GM12878 (cell line): ENCODE data around the gene NUMB. TPM values are rescaled to one million over a fixed set of nuclear protein-coding genes. Genes with fewer than 3 reads are reported as not detected.
A peak's percentile ranks its signal among the peaks of the same experiment; 100 is the strongest.

Experiments
- ATAC-seq: fragments of 200-7000 bp; cut with Tn5 transposase; 3 replicates; pipeline ENCODE4 v1.9.1; 2020; ENCODE audit warnings: mild to moderate bottlenecking, moderate library complexity
- BruUV-seq: library from RNA; stranded (reverse); fragments of 400-500 nt; replicated peaks from 2 replicates; lab custom pipeline; 2021; lab: Mats Ljungman, UMichigan
- CTCF ChIA-PET: fragments of 300-600 bp; sonication (Branson Sonifier 250); formaldehyde crosslinking; extraction: SDS; loops from one replicate; lab custom pipeline; 2021; ENCODE audit warnings: inconsistent platforms; lab: Yijun Ruan, JAX
- POLR2A ChIA-PET: fragments of 350-600 bp; formaldehyde crosslinking; extraction: SDS; loops from one replicate; lab custom pipeline; 2021; ENCODE audit warnings: inconsistent platforms; lab: Charles Lee
- RAD21 ChIA-PET: fragments of 300-600 bp; sonication (Branson Sonifier 250); formaldehyde crosslinking; loops from one replicate; lab custom pipeline; 2023; ENCODE audit warnings: antibody characterized with exemption; ENCODE audit not compliant: unreplicated experiment; lab: Charles Lee
- SMC1A ChIA-PET: fragments of 300-600 bp; sonication (Branson Sonifier 250); formaldehyde crosslinking; loops from one replicate; lab custom pipeline; 2023; ENCODE audit not compliant: unreplicated experiment, uncharacterized antibody; lab: Charles Lee
- DNase-seq: peaks from one replicate; pipeline ENCODE4 v3.0.0-alpha.2; 2011; ENCODE audit warnings: low read depth, low spot score
- FAIRE-seq: peaks from 3 replicates; lab custom pipeline; 2011; peaks lifted over from hg19 to GRCh38; lab: Jason Lieb, UNC
- H2AFZ ChIP-seq: 2 replicates; pipeline ENCODE4 v1.6.0; 2011; ENCODE audit warnings: low read depth, low read length, control low read depth; ENCODE audit not compliant: control insufficient read depth
- H3K27ac ChIP-seq: 2 replicates; pipeline ENCODE4 v1.5.1; 2011; ENCODE audit warnings: control low read depth; ENCODE audit not compliant: control insufficient read depth, insufficient read depth
- H3K27me3 ChIP-seq, 2 experiments: replicated peaks in 1 of 2; 2 replicates each; pipeline versions ENCODE4 v1.6.0 to v1.6.1; 2011; ENCODE audit warnings: low read length in 1 of 2; ENCODE audit not compliant: control insufficient read depth in 2 of 2, insufficient read depth in 2 of 2
- H3K36me3 ChIP-seq, 2 experiments: 2 replicates each; pipeline ENCODE4 v1.5.1; 2011; ENCODE audit warnings: low read length in 1 of 2; ENCODE audit not compliant: control insufficient read depth in 2 of 2, insufficient read depth in 2 of 2
- H3K4me1 ChIP-seq: 2 replicates; pipeline ENCODE4 v1.6.1; 2011; ENCODE audit warnings: mild to moderate bottlenecking, low read length, moderate library complexity, mixed read lengths; ENCODE audit not compliant: control insufficient read depth, insufficient read depth
- H3K4me2 ChIP-seq: 2 replicates; pipeline ENCODE4 v1.6.0; 2011; ENCODE audit warnings: control low read depth; ENCODE audit not compliant: control insufficient read depth, insufficient read depth
- H3K4me3 ChIP-seq: fragments of 200-600 bp; sonication (generic); 2 replicates; pipeline ENCODE4 v1.5.1; 2016
- H3K79me2 ChIP-seq: 2 replicates; pipeline ENCODE4 v1.6.0; 2011; ENCODE audit warnings: low read length; ENCODE audit not compliant: control insufficient read depth, insufficient read depth
- H3K9ac ChIP-seq: 2 replicates; pipeline ENCODE4 v1.8.0; 2011; ENCODE audit warnings: low read length, control low read depth, mixed read lengths; ENCODE audit not compliant: control insufficient read depth, insufficient read depth
- H3K9me3 ChIP-seq: replicated peaks from 3 replicates; pipeline ENCODE4 v1.5.1; 2011; ENCODE audit warnings: mild to moderate bottlenecking, low read length; ENCODE audit not compliant: control insufficient read depth, insufficient read depth
- H4K20me1 ChIP-seq: 2 replicates; pipeline ENCODE4 v1.6.0; 2011; ENCODE audit not compliant: control insufficient read depth, insufficient read depth
- ATF3 ChIP-seq: IDR thresholded peaks from 2 replicates; pipeline ENCODE4 v1.6.1; 2011; ENCODE audit warnings: low read depth, mild to moderate bottlenecking, low read length, moderate library complexity, borderline replicate concordance; ENCODE audit errors: extremely low read depth
- BHLHE40 ChIP-seq, 2 experiments: fragments of 450-650 bp in 1 of 2; IDR thresholded peaks; 2 replicates each; pipeline ENCODE4 v1.6.1; 2011 to 2017; ENCODE audit warnings: low read depth in 2 of 2, borderline replicate concordance in 1 of 2, improper control_type of control experiment in 1 of 2, low read length in 1 of 2, mild to moderate bottlenecking in 1 of 2
- CBX5 ChIP-seq: sonication (generic); IDR thresholded peaks from 2 replicates; pipeline ENCODE4 v1.6.1; 2016; ENCODE audit warnings: low read depth, moderate library complexity, mild to moderate bottlenecking, inconsistent platforms
- CUX1 ChIP-seq: IDR thresholded peaks from 2 replicates; pipeline ENCODE4 v1.6.1; 2012; ENCODE audit warnings: improper control_type of control experiment, low read depth, low read length; ENCODE audit not compliant: insufficient replicate concordance
- KDM1A ChIP-seq: fragments of 200-600 bp; sonication (generic); IDR thresholded peaks from 2 replicates; pipeline ENCODE4 v1.6.1; 2016; ENCODE audit warnings: borderline replicate concordance
- MEF2B ChIP-seq: fragments of 450-650 bp; IDR thresholded peaks from 2 replicates; pipeline ENCODE4 v1.6.1; 2018; ENCODE audit warnings: mild to moderate bottlenecking, moderate library complexity; ENCODE audit not compliant: partially characterized antibody, poor library complexity, severe bottlenecking
- MLLT1 ChIP-seq: fragments of 450-650 bp; IDR thresholded peaks from 2 replicates; pipeline ENCODE4 v1.6.1; 2016; ENCODE audit warnings: mild to moderate bottlenecking
- SIN3A ChIP-seq: IDR thresholded peaks from 2 replicates; pipeline ENCODE4 v1.6.1; 2012; ENCODE audit warnings: low read depth, low read length, improper control_type of control experiment
- TBL1XR1 ChIP-seq: IDR thresholded peaks from 2 replicates; pipeline ENCODE4 v1.6.1; 2012; ENCODE audit warnings: low read depth, low read length, improper control_type of control experiment
- ZBTB11 ChIP-seq: fragments of 450-650 bp; formaldehyde crosslinking; IDR thresholded peaks from 2 replicates; pipeline ENCODE4 v1.5.0; 2022; ENCODE audit warnings: mild to moderate bottlenecking, missing genetic modification characterization
- ZSCAN29 ChIP-seq: fragments of 450-650 bp; IDR thresholded peaks from 2 replicates; pipeline ENCODE4 v1.6.1; 2017; ENCODE audit warnings: mild to moderate bottlenecking, moderate library complexity
- ZZZ3 ChIP-seq: IDR thresholded peaks from 2 replicates; pipeline ENCODE4 v1.6.1; 2011; ENCODE audit warnings: low read depth; ENCODE audit not compliant: control insufficient read depth, insufficient read length
- WGBS: methylation state at CpG from one replicate; pipeline ENCODE4 v1.1.6; 2016; ENCODE audit warnings: low lambda C conversion rate; ENCODE audit not compliant: insufficient replicate concordance, insufficient coverage; ENCODE audit errors: missing lambda C conversion rate; 5-methylcytosine and 5-hydroxymethylcytosine counted together
- in situ Hi-C: fragments of 300-500 bp; cut with MboI; formaldehyde crosslinking; loops from 9 replicates; pipeline ENCODE4 v1.14.3; 2018; ENCODE audit warnings: mixed read lengths
- intact Hi-C: fragments of 100-400 bp; cut with micrococcal nuclease; formaldehyde crosslinking; loops from one replicate; pipeline ENCODE4 v1.14.2; 2022; ENCODE audit not compliant: unreplicated experiment
- polyA plus RNA-seq, 11 experiments: library from polyadenylated mRNA; depleted of rRNA in 4 of 11; unstranded in 6 of 11; stranded (reverse) in 5 of 11; fragments of >200 nt; fragmentation: Nextera tagmentation in 4 of 11; fragmentation: Illumina TruSeq in 1 of 11; extraction: Ambion mirVana in 4 of 11; extraction: Trizol in 1 of 11; gene quantifications; 1 replicate in 1 of 11; 2 replicates in 10 of 11; pipeline versions ENCODE4 v1.2.1 to v1.2.3, GENCODE V29; 2011 to 2016; ENCODE audit warnings: inconsistent platforms in 2 of 11, missing spikeins in 2 of 11, low read depth in 1 of 11
- total RNA-seq, 4 experiments: library from RNA; depleted of rRNA in 3 of 4; stranded (reverse); fragments of >200 nt in 3 of 4; fragmentation: Illumina TruSeq in 1 of 4; extraction: Trizol in 1 of 4; gene quantifications; 2 replicates each; pipeline versions ENCODE4 v1.2.1 to v1.2.3, GENCODE V29; 2013 to 2021

Gene NUMB
- total and polyA plus RNA-seq, 10 of the 15 experiments (the other 5 are each of a cell fraction or from before 2014, with no cell fraction given) = 22.0 to 147 (median 48.9) TPM

GRCh38 chr14:73311708-73312030 is 146.7 kb downstream of the NUMB start:
- ChIA-PET CTCF (interaction anchor here (0.8 to 1.8 kb wide), 6 partner anchors 9 to 160 kb away, joined by 3 to 7 read pairs (median 3); no protein-coding TSS in a partner anchor), RAD21 (interaction anchor here (0.6 to 1.4 kb wide), 6 partner anchors 16 to 601 kb away, joined by 3 to 14 read pairs (median 4); no protein-coding TSS in a partner anchor), SMC1A (interaction anchor here (0.8 to 1.9 kb wide), 3 partner anchors 22 to 90 kb away, joined by 3 to 5 read pairs (median 3); no protein-coding TSS in a partner anchor), POLR2A (interaction anchor here (1.5 to 1.8 kb wide), 2 partner anchors 103 to 255 kb away, joined by 4 read pairs; no protein-coding TSS in a partner anchor)
- DNase-seq (no peak), FAIRE-seq (peak; percentile 13), ATAC-seq (peak; percentile 39)
- intact Hi-C loops (no loop called here), in situ Hi-C loops (no loop called here)
- Histone ChIP-seq H3K4me2 (peak overlapping the region; percentile 0; the same call in 1 of the 2 replicates), H3K79me2 (no peaks in the 10 kb centered on the region), H2AFZ (no peak overlapping the region), H3K9me3 (no peaks in the 10 kb centered on the region), H3K27me3 (no peaks in the 10 kb centered on the region), H3K27ac (no peak overlapping the region), H3K4me1 (no peaks in the 10 kb centered on the region), H3K4me3 (no peak overlapping the region), H3K36me3 (no peaks in the 10 kb centered on the region; a peak in 1 of 4 replicates), H4K20me1 (no peaks in the 10 kb centered on the region), H3K9ac (no peak overlapping the region)
- 86% methylated on average over 2 of the region's 2 CpGs for WGBS
- TF ChIP-seq MEF2B (no peak), MLLT1 (no peak), TBL1XR1 (no peak), ATF3 (no peak), ZBTB11 (no peak), ZSCAN29 (no peak), ZZZ3 (no peak), CBX5 (no peak), CUX1 (no peak), SIN3A (no peak), BHLHE40 (IDR thresholded peaks at IDR 0.05; ENCODE audit: borderline replicate concordance in 1 of 2, low read depth in 2 of 2, low read length in 1 of 2) (no peak), KDM1A (no peak)
- BruUV-seq = no TSS peak
